CD4-positive, alpha-beta T cell (primary cell): ENCODE results near the gene SPAG7. TPM values are rescaled to one million over a fixed set of nuclear protein-coding genes. Genes with fewer than 3 reads are reported as not detected.

Experiments used
- ATAC-seq: fragments of 200-7000 bp; cut with Tn5 transposase; one replicate; pipeline ENCODE4 v1.10.0; 2022; ENCODE audit warnings: mild to moderate bottlenecking; ENCODE audit not compliant: poor library complexity
- CTCF ChIA-PET: fragments of 350-600 bp; sonication (Branson Sonifier 250); formaldehyde crosslinking; loops from one replicate; lab custom pipeline; 2021; ENCODE audit warnings: antibody characterized with exemption, inconsistent platforms; lab: Charles Lee
- POLR2A ChIA-PET: fragments of 350-600 bp; sonication (Branson Sonifier 250); formaldehyde crosslinking; loops from one replicate; lab custom pipeline; 2021; ENCODE audit warnings: antibody characterized with exemption, inconsistent platforms; lab: Charles Lee
- DNase-seq, 14 experiments: peaks; one replicate each; pipeline ENCODE4 v3.0.0-alpha.2; 2013 to 2020; ENCODE audit warnings: mixed read lengths in 2 of 14
- H3K27ac ChIP-seq, 2 donors: one replicate each; pipeline versions ENCODE4 v1.5.1 to v1.7.0; 2013; ENCODE audit warnings: low read length in 2 of 2, low read depth in 1 of 2, mild to moderate bottlenecking in 1 of 2
- H3K27me3 ChIP-seq, 2 experiments: 1 replicate in 1 of 2; 2 replicates in 1 of 2; pipeline versions ENCODE4 v1.6.1 to v1.7.0; 2013; ENCODE audit warnings: low read length in 2 of 2, control low read depth in 1 of 2, mild to moderate bottlenecking in 1 of 2, moderate library complexity in 1 of 2; ENCODE audit not compliant: insufficient read depth in 2 of 2, control insufficient read depth in 1 of 2
- H3K36me3 ChIP-seq: one replicate; pipeline ENCODE4 v1.6.1; 2013; ENCODE audit warnings: low read length, control low read depth; ENCODE audit not compliant: insufficient read depth
- H3K4me1 ChIP-seq: one replicate; pipeline ENCODE4 v1.6.1; 2013; ENCODE audit warnings: low read length, control low read depth; ENCODE audit not compliant: insufficient read depth
- H3K4me3 ChIP-seq: one replicate; pipeline ENCODE4 v1.5.1; 2013; ENCODE audit warnings: mild to moderate bottlenecking, low read length, moderate library complexity
- H3K9me3 ChIP-seq, 2 experiments: 1 replicate in 1 of 2; 2 replicates in 1 of 2; pipeline versions ENCODE4 v1.6.1 to v1.7.0; 2013; ENCODE audit warnings: low read length in 2 of 2, mild to moderate bottlenecking in 2 of 2, control low read depth in 1 of 2, moderate library complexity in 1 of 2; ENCODE audit not compliant: control insufficient read depth in 1 of 2, insufficient read depth in 1 of 2
- H3K27ac Mint-ChIP-seq: one replicate; pipeline ENCODE4 v1.8.0; 2020; ENCODE audit warnings: mixed read lengths
- H3K27me3 Mint-ChIP-seq: one replicate; pipeline ENCODE4 v1.8.0; 2021; ENCODE audit warnings: mixed read lengths
- H3K36me3 Mint-ChIP-seq: one replicate; pipeline ENCODE4 v1.8.0; 2021; ENCODE audit warnings: low read depth, mixed read lengths
- H3K4me1 Mint-ChIP-seq: one replicate; pipeline ENCODE4 v1.8.0; 2021; ENCODE audit warnings: low read depth, mixed read lengths
- H3K4me3 Mint-ChIP-seq: one replicate; pipeline ENCODE4 v1.8.0; 2020; ENCODE audit warnings: mild to moderate bottlenecking, mixed read lengths
- H3K9me3 Mint-ChIP-seq: one replicate; pipeline ENCODE4 v1.8.0; 2020; ENCODE audit warnings: mixed read lengths
- CTCF ChIP-seq: fragments of 200-600 bp; IDR thresholded peaks from one replicate; pipeline ENCODE4 v1.8.0; 2022; ENCODE audit warnings: antibody characterized with exemption, mild to moderate bottlenecking
- intact Hi-C, 2 experiments: fragments of 100-400 bp; cut with DNase I in 1 of 2; cut with micrococcal nuclease in 1 of 2; formaldehyde crosslinking; loops; one replicate each; pipeline versions ENCODE4 v1.15.1 to v1.9.0; 2023 to 2025; cut with DNase I, micrococcal nuclease
- total RNA-seq, 174 experiments: library from RNA in 2 of 174; stranded (reverse) in 2 of 174; gene quantifications; one replicate each; pipeline ENCODE4 v1.2.3 and lab custom pipeline; 2021 to 2026

The SPAG7 gene
- total RNA-seq, 2 experiments from 2014 or later, result 30.2 to 30.9 TPM

- Mint-ChIP-seq H3K27me3 (no peaks in the 10 kb centered on the region), H3K36me3 (peaks cover 55% of the 10 kb centered on the region), H3K9me3 (no peaks in the 10 kb centered on the region), H3K4me3 (peak overlapping the region; percentile 99), H3K27ac (peak overlapping the region; percentile 90), H3K4me1 (peaks cover 58% of the 10 kb centered on the region)
- Histone ChIP-seq H3K4me1 (peaks cover 64% of the 10 kb centered on the region), H3K9me3 (no peaks in the 10 kb centered on the region), H3K27me3 (no peaks in the 10 kb centered on the region), H3K27ac (peak overlapping the region; percentile 77 to 83), H3K4me3 (peak overlapping the region; percentile 100), H3K36me3 (peaks cover 44% of the 10 kb centered on the region)
- intact Hi-C loops, result loop anchor here in 1 of 2 experiments (2.0 kb wide), 2 partner anchors 30 to 60 kb away; no protein-coding TSS in a partner anchor
- CTCF ChIA-PET, result interaction anchor here (0.5 to 2.0 kb wide), 7 partner anchors 28 to 500 kb away, joined by 3 to 14 read pairs (median 4); partner anchors contain the start of genes C1QBP, CAMTA2, CHRNE and SPAG7
- POLR2A ChIA-PET, result interaction anchor here (0.9 to 6.2 kb wide), 20 partner anchors 10 to 795 kb away, joined by 3 to 195 read pairs (median 8); partner anchors contain the start of genes C17orf107, CAMTA2, CHRNE and CYB5D2
- no peak for ATAC-seq
- no peak for TF ChIP-seq CTCF
- DNase-seq, result no peak
Measured at GRCh38 chr17:4938688-4939545, 28.7 kb downstream of the SPAG7 start.

- Histone ChIP-seq H3K4me3 (no peak overlapping the region), H3K36me3 (peaks cover 36% of the 10 kb centered on the region), H3K27me3 (no peaks in the 10 kb centered on the region), H3K9me3 (no peaks in the 10 kb centered on the region), H3K27ac (no peak overlapping the region), H3K4me1 (peaks cover 64% of the 10 kb centered on the region)
- peaks cover 59% of the 10 kb centered on the region for H3K4me1 Mint-ChIP-seq
- ChIA-PET POLR2A (interaction anchor here (1.1 to 6.2 kb wide), 2 partner anchors 11 to 29 kb away, joined by 3 to 137 read pairs; partner anchors contain the start of genes ENO3 and PFN1), CTCF (no interaction called here)
- H3K36me3 Mint-ChIP-seq, result peaks cover 53% of the 10 kb centered on the region
- peak overlapping the region; percentile 99 for H3K4me3 Mint-ChIP-seq
- intact Hi-C loops, result loop anchor here in 1 of 2 experiments (2.0 kb wide), 2 partner anchors 29 to 61 kb away; no protein-coding TSS in a partner anchor
- H3K27ac Mint-ChIP-seq, result peak overlapping the region; percentile 90
- ATAC-seq (no peak), DNase-seq (peak in 1 of 14 experiments; percentile 23)
- H3K27me3 Mint-ChIP-seq, result no peaks in the 10 kb centered on the region
- no peak for TF ChIP-seq CTCF
- no peaks in the 10 kb centered on the region for H3K9me3 Mint-ChIP-seq
Measured at GRCh38 chr17:4938069-4938491, 29.5 kb downstream of the SPAG7 start.

GRCh38 chr17:4937553-4937952, 30.1 kb downstream of the SPAG7 start:
- H3K27ac Mint-ChIP-seq, result peak overlapping the region; percentile 90
- Histone ChIP-seq H3K4me1 (peaks cover 58% of the 10 kb centered on the region), H3K27me3 (no peaks in the 10 kb centered on the region), H3K4me3 (no peak overlapping the region), H3K9me3 (no peaks in the 10 kb centered on the region), H3K36me3 (peaks cover 31% of the 10 kb centered on the region), H3K27ac (no peak overlapping the region)
- ChIA-PET CTCF (no interaction called here), POLR2A (interaction anchor here (1.1 to 6.2 kb wide), 2 partner anchors 12 to 28 kb away, joined by 3 to 137 read pairs; partner anchors contain the start of genes ENO3 and PFN1)
- H3K27me3 Mint-ChIP-seq, result no peaks in the 10 kb centered on the region
- no peak for TF ChIP-seq CTCF
- H3K4me1 Mint-ChIP-seq, result peaks cover 54% of the 10 kb centered on the region
- ATAC-seq (no peak), DNase-seq (peak in 1 of 14 experiments; percentile 17)
- H3K9me3 Mint-ChIP-seq, result no peaks in the 10 kb centered on the region
- H3K36me3 Mint-ChIP-seq, result peaks cover 48% of the 10 kb centered on the region
- H3K4me3 Mint-ChIP-seq, result peak overlapping the region; percentile 36
- intact Hi-C loops, result no loop called here
